Pericardium fibroblast (primary cell): Measurements from ENCODE around the gene TAF1L. TPM values are rescaled to one million over a fixed set of nuclear protein-coding genes. Genes with fewer than 3 reads are reported as not detected.

Experiments
- total RNA-seq: library from RNA; depleted of rRNA; stranded (reverse); fragments of >200 nt; gene quantifications from 2 replicates; pipeline ENCODE4 v1.2.3, GENCODE V29; 2015

The TAF1L gene, protein sequence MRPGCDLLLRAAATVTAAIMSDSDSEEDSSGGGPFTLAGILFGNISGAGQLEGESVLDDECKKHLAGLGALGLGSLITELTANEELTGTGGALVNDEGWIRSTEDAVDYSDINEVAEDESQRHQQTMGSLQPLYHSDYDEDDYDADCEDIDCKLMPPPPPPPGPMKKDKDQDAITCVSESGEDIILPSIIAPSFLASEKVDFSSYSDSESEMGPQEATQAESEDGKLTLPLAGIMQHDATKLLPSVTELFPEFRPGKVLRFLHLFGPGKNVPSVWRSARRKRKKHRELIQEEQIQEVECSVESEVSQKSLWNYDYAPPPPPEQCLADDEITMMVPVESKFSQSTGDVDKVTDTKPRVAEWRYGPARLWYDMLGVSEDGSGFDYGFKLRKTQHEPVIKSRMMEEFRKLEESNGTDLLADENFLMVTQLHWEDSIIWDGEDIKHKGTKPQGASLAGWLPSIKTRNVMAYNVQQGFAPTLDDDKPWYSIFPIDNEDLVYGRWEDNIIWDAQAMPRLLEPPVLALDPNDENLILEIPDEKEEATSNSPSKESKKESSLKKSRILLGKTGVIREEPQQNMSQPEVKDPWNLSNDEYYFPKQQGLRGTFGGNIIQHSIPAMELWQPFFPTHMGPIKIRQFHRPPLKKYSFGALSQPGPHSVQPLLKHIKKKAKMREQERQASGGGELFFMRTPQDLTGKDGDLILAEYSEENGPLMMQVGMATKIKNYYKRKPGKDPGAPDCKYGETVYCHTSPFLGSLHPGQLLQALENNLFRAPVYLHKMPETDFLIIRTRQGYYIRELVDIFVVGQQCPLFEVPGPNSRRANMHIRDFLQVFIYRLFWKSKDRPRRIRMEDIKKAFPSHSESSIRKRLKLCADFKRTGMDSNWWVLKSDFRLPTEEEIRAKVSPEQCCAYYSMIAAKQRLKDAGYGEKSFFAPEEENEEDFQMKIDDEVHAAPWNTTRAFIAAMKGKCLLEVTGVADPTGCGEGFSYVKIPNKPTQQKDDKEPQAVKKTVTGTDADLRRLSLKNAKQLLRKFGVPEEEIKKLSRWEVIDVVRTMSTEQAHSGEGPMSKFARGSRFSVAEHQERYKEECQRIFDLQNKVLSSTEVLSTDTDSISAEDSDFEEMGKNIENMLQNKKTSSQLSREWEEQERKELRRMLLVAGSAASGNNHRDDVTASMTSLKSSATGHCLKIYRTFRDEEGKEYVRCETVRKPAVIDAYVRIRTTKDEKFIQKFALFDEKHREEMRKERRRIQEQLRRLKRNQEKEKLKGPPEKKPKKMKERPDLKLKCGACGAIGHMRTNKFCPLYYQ (N-terminal part only)
- not detected in 2 replicates for total RNA-seq

DNA sequence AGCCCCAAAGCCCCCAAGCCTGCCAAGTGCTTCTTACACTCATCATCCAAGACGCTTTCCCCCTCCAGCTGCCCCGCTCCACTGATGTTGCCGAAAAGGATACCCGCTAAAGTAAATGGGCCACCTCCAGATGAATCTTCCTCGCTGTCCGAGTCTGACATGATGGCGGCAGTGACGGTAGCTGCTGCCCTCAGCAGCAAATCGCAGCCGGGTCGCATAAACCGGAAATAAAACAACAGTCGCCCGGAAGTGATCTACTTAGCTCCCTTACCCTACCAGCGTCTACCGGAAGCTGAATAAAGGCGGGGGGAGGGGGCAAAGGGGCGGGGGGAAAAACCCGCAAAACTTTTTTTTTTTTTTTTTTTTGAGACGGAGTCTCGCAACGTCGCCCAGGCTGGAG is at the start of gene TAF1L:
Gene TAF1L, minus strand, starts transcription at position 308 of the 400 bp plus-strand sequence. Its CDS starts 90 bp downstream, at position 218.

Other genes starting within 250 kb of the TAF1L start
- gene RIGI, start 109.5 kb downstream of the TAF1L start, total RNA-seq = 3.3 and 3.5 TPM in 2 replicates
- gene SMIM27, start 83.3 kb downstream of the TAF1L start, total RNA-seq = 6.6 and 10.6 TPM in 2 replicates
- 10.9 and 17.0 TPM in 2 replicates for gene TOPORS, start 83.1 kb downstream of the TAF1L start, total RNA-seq
- 38.2 and 47.8 TPM in 2 replicates for gene NDUFB6, start 62.5 kb downstream of the TAF1L start, total RNA-seq
- under 0.01 TPM in 1 of 2 replicates, not detected in the other for gene TMEM215, start 147.9 kb upstream of the TAF1L start, total RNA-seq